HepG2 (cell line): Measurements from ENCODE around the gene UBE2I. TPM values are rescaled to one million over a fixed set of nuclear protein-coding genes. Genes with fewer than 3 reads are reported as not detected.

Experiments used
- AHR ChIP-seq: IDR thresholded peaks from 2 replicates; pipeline ENCODE4 v1.6.1; 2018; ENCODE audit warnings: missing genetic modification reagents, missing compliant biosample characterization
- BHLHE40 ChIP-seq: IDR thresholded peaks from 2 replicates; pipeline ENCODE4 v1.6.1; 2011; ENCODE audit warnings: low read length, improper control_type of control experiment
- FOXA1 ChIP-seq, 2 experiments: fragments of 450-650 bp in 1 of 2; sonication (generic) in 1 of 2; formaldehyde crosslinking in 1 of 2; IDR thresholded peaks; 2 replicates each; pipeline versions ENCODE4 v1.4.0 to v1.6.1; 2016 to 2020; ENCODE audit warnings: missing genetic modification reagents in 1 of 2
- GATAD1 ChIP-seq: IDR thresholded peaks from 2 replicates; pipeline ENCODE4 v1.6.1; 2016; ENCODE audit warnings: missing genetic modification reagents, missing compliant biosample characterization
- HDAC2 ChIP-seq: sonication (generic); formaldehyde crosslinking; IDR thresholded peaks from 2 replicates; pipeline ENCODE4 v1.4.0; 2020; ENCODE audit warnings: missing genetic modification reagents
- HIVEP1 ChIP-seq: sonication (generic); formaldehyde crosslinking; IDR thresholded peaks from 2 replicates; pipeline ENCODE4 v1.4.0; 2020; ENCODE audit warnings: mild to moderate bottlenecking, missing genetic modification reagents
- HMGXB3 ChIP-seq: sonication (generic); formaldehyde crosslinking; IDR thresholded peaks from 2 replicates; pipeline ENCODE4 v1.4.0; 2020; ENCODE audit warnings: missing genetic modification reagents, borderline replicate concordance
- PATZ1 ChIP-seq: sonication (generic); formaldehyde crosslinking; IDR thresholded peaks from 2 replicates; pipeline ENCODE4 v1.4.0; 2020; ENCODE audit warnings: missing genetic modification reagents
- SALL1 ChIP-seq: sonication (generic); formaldehyde crosslinking; IDR thresholded peaks from 2 replicates; pipeline ENCODE4 v1.8.0; 2022; ENCODE audit warnings: mild to moderate bottlenecking, missing genetic modification reagents
- SRSF1 ChIP-seq: fragments of 200-400 bp; formaldehyde crosslinking; optimal IDR thresholded peaks from 2 replicates; pipeline ENCODE3; 2017; ENCODE audit warnings: mild to moderate bottlenecking, low read depth, low read length, moderate library complexity
- TCF12 ChIP-seq, 2 experiments: fragments of 450-650 bp in 1 of 2; sonication (generic) in 1 of 2; formaldehyde crosslinking in 1 of 2; IDR thresholded peaks; 2 replicates each; pipeline versions ENCODE4 v1.6.1 to v1.8.0; 2017 to 2022; ENCODE audit warnings: antibody characterized with exemption in 1 of 2, mild to moderate bottlenecking in 1 of 2, missing genetic modification reagents in 1 of 2, moderate library complexity in 1 of 2
- U2AF2 ChIP-seq: fragments of 200-400 bp; formaldehyde crosslinking; IDR thresholded peaks from 2 replicates; pipeline ENCODE4 v1.6.1; 2017; ENCODE audit warnings: low read depth, mild to moderate bottlenecking, low read length
- XRCC5 ChIP-seq: fragments of 200-400 bp; formaldehyde crosslinking; optimal IDR thresholded peaks from 2 replicates; pipeline ENCODE3; 2017; ENCODE audit warnings: mild to moderate bottlenecking, low read length
- ZBTB20 ChIP-seq: sonication (generic); formaldehyde crosslinking; IDR thresholded peaks from 2 replicates; pipeline ENCODE4 v1.8.1; 2023; ENCODE audit warnings: missing genetic modification reagents, low read depth, mild to moderate bottlenecking, borderline replicate concordance
- ZBTB7A ChIP-seq: sonication (generic); formaldehyde crosslinking; IDR thresholded peaks from 2 replicates; pipeline ENCODE4 v1.8.0; 2022; ENCODE audit warnings: mild to moderate bottlenecking, missing genetic modification reagents
- ZFYVE20 ChIP-seq: sonication (generic); formaldehyde crosslinking; IDR thresholded peaks from 2 replicates; pipeline ENCODE4 v1.8.0; 2023; ENCODE audit warnings: low read depth, mild to moderate bottlenecking, moderate library complexity, missing genetic modification reagents, borderline replicate concordance
- ZMYM3 ChIP-seq: sonication (generic); formaldehyde crosslinking; IDR thresholded peaks from 2 replicates; pipeline ENCODE4 v1.5.1; 2020; ENCODE audit warnings: mild to moderate bottlenecking, missing genetic modification reagents
- ZNF24 ChIP-seq: fragments of 450-650 bp; IDR thresholded peaks from 2 replicates; pipeline ENCODE4 v1.6.1; 2017; ENCODE audit warnings: antibody characterized with exemption, mild to moderate bottlenecking
- ZNF263 ChIP-seq: sonication (generic); formaldehyde crosslinking; IDR thresholded peaks from 2 replicates; pipeline ENCODE4 v1.4.0; 2020; ENCODE audit warnings: missing genetic modification reagents
- ZNF34 ChIP-seq: sonication (generic); formaldehyde crosslinking; IDR thresholded peaks from 2 replicates; pipeline ENCODE4 v1.4.0; 2020; ENCODE audit warnings: mild to moderate bottlenecking, missing genetic modification reagents, borderline replicate concordance
- polyA plus RNA-seq, 8 experiments: library from polyadenylated mRNA; depleted of rRNA in 3 of 8; stranded (reverse) in 7 of 8; unstranded in 1 of 8; fragments of >200 nt; fragmentation: Illumina TruSeq in 4 of 8; extraction: Trizol in 4 of 8; gene quantifications; 2 replicates each; pipeline versions ENCODE4 v1.2.1 to v1.2.3, GENCODE V29; 2011 to 2016; ENCODE audit warnings: low read depth in 4 of 8, missing spikeins in 1 of 8, mixed read lengths in 1 of 8; ENCODE audit not compliant: insufficient read depth in 1 of 8
- total RNA-seq, 5 experiments: library from RNA; depleted of rRNA; stranded (reverse); fragments of >200 nt; fragmentation: Illumina TruSeq; extraction: Trizol; gene quantifications; 2 replicates each; pipeline ENCODE4 v1.2.3, GENCODE V29; 2016; ENCODE audit warnings: low read depth in 1 of 5
- TF ChIP-seq, protein P1 (sequence below): sonication (generic); formaldehyde crosslinking; IDR thresholded peaks from 2 replicates; pipeline ENCODE4 v1.4.0; 2020; ENCODE audit warnings: mild to moderate bottlenecking, missing genetic modification reagents

UBE2I gene
- total and polyA plus RNA-seq, 2 of the 13 experiments (the other 11 are each of a cell fraction or from before 2014, with no cell fraction given), result 75.8 to 98.9 TPM

- peak; percentile 92 for TF ChIP-seq PATZ1
- no peak for TF ChIP-seq TCF12 (IDR thresholded peaks at IDR 0.05)
- TF ChIP-seq TCF12 (CRISPR knock-in tag; IDR thresholded peaks at IDR 0.05), result 0 out of 2 replicates have a peak, but pooled peaks have one; percentile 22
- TF ChIP-seq ZNF34, result no peak
- TF ChIP-seq U2AF2, result no peak
- TF ChIP-seq HIVEP1 (CRISPR knock-in tag), result 0 out of 2 replicates have a peak, but pooled peaks have one; percentile 32
- TF ChIP-seq ZBTB7A (CRISPR knock-in tag), result peak; percentile 76; the same call in 1 of the 2 replicates
- TF ChIP-seq BHLHE40, result 0 out of 2 replicates have a peak, but pooled peaks have one; percentile 7
- TF ChIP-seq HDAC2 (CRISPR knock-in tag), result peak; percentile 27; the same call in 1 of the 2 replicates
- TF ChIP-seq ZBTB20 (CRISPR knock-in tag), result peak; percentile 57; the same call in 1 of the 2 replicates
- TF ChIP-seq GATAD1 (CRISPR knock-in tag), result peak; percentile 51; the same call in 1 of the 2 replicates
- TF ChIP-seq XRCC5, result peak; percentile 67
- TF ChIP-seq ZFYVE20 (CRISPR knock-in tag), result no peak
- TF ChIP-seq SALL1 (CRISPR knock-in tag), result no peak
- no peak for TF ChIP-seq FOXA1 (IDR thresholded peaks at IDR 0.05)
- peak; percentile 90 for TF ChIP-seq FOXA1 (CRISPR knock-in tag; IDR thresholded peaks at IDR 0.05)
- TF ChIP-seq ZNF263 (CRISPR knock-in tag), result no peak
- peak; percentile 50 for TF ChIP-seq SRSF1
- peak; percentile 70; the same call in 1 of the 2 replicates for TF ChIP-seq ZMYM3 (CRISPR knock-in tag)
- TF ChIP-seq AHR (CRISPR knock-in tag), result no peak
- TF ChIP-seq ZNF24, result peak; percentile 82
- TF ChIP-seq, protein P1, sequence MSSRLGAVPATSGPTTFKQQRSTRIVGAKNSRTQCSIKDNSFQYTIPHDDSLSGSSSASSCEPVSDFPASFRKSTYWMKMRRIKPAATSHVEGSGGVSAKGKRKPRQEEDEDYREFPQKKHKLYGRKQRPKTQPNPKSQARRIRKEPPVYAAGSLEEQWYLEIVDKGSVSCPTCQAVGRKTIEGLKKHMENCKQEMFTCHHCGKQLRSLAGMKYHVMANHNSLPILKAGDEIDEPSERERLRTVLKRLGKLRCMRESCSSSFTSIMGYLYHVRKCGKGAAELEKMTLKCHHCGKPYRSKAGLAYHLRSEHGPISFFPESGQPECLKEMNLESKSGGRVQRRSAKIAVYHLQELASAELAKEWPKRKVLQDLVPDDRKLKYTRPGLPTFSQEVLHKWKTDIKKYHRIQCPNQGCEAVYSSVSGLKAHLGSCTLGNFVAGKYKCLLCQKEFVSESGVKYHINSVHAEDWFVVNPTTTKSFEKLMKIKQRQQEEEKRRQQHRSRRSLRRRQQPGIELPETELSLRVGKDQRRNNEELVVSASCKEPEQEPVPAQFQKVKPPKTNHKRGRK (CRISPR knock-in tag), result no peak
- TF ChIP-seq HMGXB3 (CRISPR knock-in tag), result 0 out of 2 replicates have a peak, but pooled peaks have one; percentile 16
Measured at GRCh38 chr16:1300664-1301476, 8.6 kb upstream of the UBE2I start (continued).
